Right lung (tissue), 5 donors: ENCODE measurements around the gene DUSP1. TPM values are rescaled to one million over a fixed set of nuclear protein-coding genes. Genes with fewer than 3 reads are reported as not detected.

ENCODE experiments used
- DNase-seq, 2 donors: peaks; one replicate each; pipeline ENCODE4 v3.0.0-alpha.2; 2013
- polyA plus RNA-seq, 5 donors: library from polyadenylated mRNA; unstranded; fragments of 120-200 nt; gene quantifications; one replicate each; pipeline versions ENCODE4 v1.2.1 to v1.2.3, GENCODE V29; 2013; ENCODE audit warnings: inconsistent platforms in 1 of 5, low replicate concordance in 1 of 5; ENCODE audit not compliant: insufficient read length in 5 of 5, insufficient read depth in 1 of 5

DUSP1 gene
- polyA plus RNA-seq, 5 donors: 48.9 to 336 (median 223) TPM

GRCh38 chr5:172765766-172766286, 5.2 kb downstream of the DUSP1 start:
- DNase-seq: peak in 1 of 2 donors; percentile 57

- peak; percentile 97 to 98 for DNase-seq
These were observed 5.9 kb downstream of the DUSP1 start for GRCh38 chr5:172764861-172765765.

- DNase-seq: no peak
These were observed 7.9 kb downstream of the DUSP1 start for GRCh38 chr5:172763120-172763464.

GRCh38 chr5:172762214-172763119, 8.5 kb downstream of the DUSP1 start:
- no peak for DNase-seq

GRCh38 chr5:172760959-172761358, 10.0 kb downstream of the DUSP1 start:
- DNase-seq: no peak

GRCh38 chr5:172760136-172760535, 10.9 kb downstream of the DUSP1 start:
- no peak for DNase-seq

GRCh38 chr5:172758834-172759149, 12.2 kb downstream of the DUSP1 start:
- no peak for DNase-seq

- no peak for DNase-seq
These were observed 12.7 kb downstream of the DUSP1 start for GRCh38 chr5:172758077-172758833.

GRCh38 chr5:172757394-172758010, 13.5 kb downstream of the DUSP1 start:
- no peak for DNase-seq

GRCh38 chr5:172756764-172757393, 14.1 kb downstream of the DUSP1 start:
- no peak for DNase-seq

GRCh38 chr5:172754596-172755356, 16.2 kb downstream of the DUSP1 start:
- DNase-seq: no peak

GRCh38 chr5:172753101-172753500, 17.9 kb downstream of the DUSP1 start:
- no peak for DNase-seq

GRCh38 chr5:172751761-172752510, 19.1 kb downstream of the DUSP1 start:
- DNase-seq: no peak

- peak in 1 of 2 donors; percentile 68 for DNase-seq
These were observed 20.9 kb downstream of the DUSP1 start for GRCh38 chr5:172749881-172750633.

- no peak for DNase-seq
These were observed 21.9 kb downstream of the DUSP1 start for GRCh38 chr5:172749076-172749475.

GRCh38 chr5:172748341-172748843, 22.6 kb downstream of the DUSP1 start:
- peak; percentile 66 to 76 for DNase-seq

- DNase-seq: no peak
These were observed 23.5 kb downstream of the DUSP1 start for GRCh38 chr5:172747471-172747870.

- no peak for DNase-seq
These were observed 24.3 kb downstream of the DUSP1 start for GRCh38 chr5:172746725-172747124.
